PC-9 (cell line): ENCODE results near the gene MYCBPAP. TPM values are rescaled to one million over a fixed set of nuclear protein-coding genes. Genes with fewer than 3 reads are reported as not detected.
A peak's percentile ranks its signal among the peaks of the same experiment; 100 is the strongest.

Experiments used
- BruUV-seq: library from RNA; stranded (reverse); fragments of 400-500 nt; replicated peaks from 2 replicates; lab custom pipeline; 2021; lab: Mats Ljungman, UMichigan
- CTCF ChIA-PET: fragments of 300-600 bp; sonication (Branson Sonifier 250); formaldehyde crosslinking; loops from one replicate; lab custom pipeline; 2022; ENCODE audit warnings: antibody characterized with exemption; lab: Charles Lee
- POLR2A ChIA-PET: fragments of 300-600 bp; sonication (Branson Sonifier 250); formaldehyde crosslinking; loops from one replicate; lab custom pipeline; 2022; ENCODE audit warnings: antibody characterized with exemption; ENCODE audit not compliant: unreplicated experiment; lab: Charles Lee
- DNase-seq, 2 experiments: peaks; one replicate each; pipeline versions ENCODE4 v3.0.0 to v3.0.0-alpha.2; 2015 to 2022; ENCODE audit warnings: mixed read lengths in 1 of 2
- H2AFZ ChIP-seq: fragments of 200-600 bp; sonication (generic); 2 replicates; pipeline ENCODE4 v1.8.1; 2017; ENCODE audit warnings: antibody characterized with exemption
- H3F3A ChIP-seq: fragments of 200-600 bp; sonication (generic); 2 replicates; pipeline ENCODE4 v1.8.1; 2017; ENCODE audit warnings: antibody characterized with exemption, mild to moderate bottlenecking, low read depth; ENCODE audit not compliant: insufficient read depth
- H3K27ac ChIP-seq: fragments of 200-600 bp; sonication (generic); 2 replicates; pipeline ENCODE4 v1.6.1; 2016; ENCODE audit warnings: mixed run types
- H3K27me3 ChIP-seq: fragments of 200-600 bp; sonication (generic); 2 replicates; pipeline ENCODE4 v1.6.1; 2016; ENCODE audit warnings: low read depth, mixed run types; ENCODE audit not compliant: insufficient read depth
- H3K36me3 ChIP-seq: fragments of 200-600 bp; sonication (generic); 2 replicates; pipeline ENCODE4 v1.6.1; 2016; ENCODE audit warnings: low read depth, mixed run types
- H3K4me1 ChIP-seq: fragments of 200-600 bp; sonication (generic); replicated peaks from 2 replicates; pipeline ENCODE4 v1.6.1; 2016; ENCODE audit warnings: mixed run types; ENCODE audit not compliant: insufficient read depth
- H3K4me2 ChIP-seq: fragments of 200-600 bp; sonication (generic); 2 replicates; pipeline ENCODE4 v1.6.1; 2017; ENCODE audit warnings: mixed run types
- H3K4me3 ChIP-seq: fragments of 200-600 bp; sonication (generic); 2 replicates; pipeline ENCODE4 v1.6.1; 2016; ENCODE audit warnings: mixed run types
- H3K79me2 ChIP-seq: fragments of 200-600 bp; sonication (generic); 2 replicates; pipeline ENCODE4 v1.6.1; 2017; ENCODE audit warnings: low read depth, mixed run types
- H3K9me2 ChIP-seq: fragments of 200-600 bp; sonication (generic); 2 replicates; pipeline ENCODE4 v1.8.1; 2017; ENCODE audit warnings: mild to moderate bottlenecking; ENCODE audit not compliant: insufficient read depth
- H3K9me3 ChIP-seq: fragments of 200-600 bp; sonication (generic); 2 replicates; pipeline ENCODE4 v1.8.1; 2016; ENCODE audit warnings: low read depth; ENCODE audit not compliant: insufficient read depth
- H4K20me1 ChIP-seq: fragments of 200-600 bp; sonication (generic); 2 replicates; pipeline ENCODE4 v1.8.1; 2017; ENCODE audit not compliant: insufficient read depth
- CTCF ChIP-seq: fragments of 200-600 bp; sonication (generic); conservative IDR thresholded peaks from 2 replicates; pipeline ENCODE4 v1.6.1; 2017; ENCODE audit warnings: mixed run types, antibody characterized with exemption, mild to moderate bottlenecking, moderate library complexity
- EZH2 ChIP-seq: fragments of 200-600 bp; sonication (generic); IDR thresholded peaks from 2 replicates; pipeline ENCODE4 v1.8.0; 2017; ENCODE audit warnings: antibody characterized with exemption, low read depth
- intact Hi-C: fragments of 100-400 bp; cut with micrococcal nuclease; formaldehyde crosslinking; loops from one replicate; pipeline ENCODE4 v1.10.0; 2022; ENCODE audit not compliant: unreplicated experiment
- total RNA-seq: library from RNA; stranded (reverse); gene quantifications from 2 replicates; pipeline ENCODE4 v1.2.3, GENCODE V29; 2021

Gene MYCBPAP
- total RNA-seq, 1 experiment from 2014 or later: 4.9 TPM

- Histone ChIP-seq H3K9me3 (no peaks in the 10 kb centered on the region), H3K27ac (no peak overlapping the region), H3K27me3 (no peaks in the 10 kb centered on the region), H3F3A (peaks cover 12% of the 10 kb centered on the region; the same call in 1 of the 2 replicates), H3K9me2 (no peaks in the 10 kb centered on the region), H3K4me3 (no peak overlapping the region), H3K4me2 (no peak overlapping the region), H2AFZ (no peak overlapping the region), H4K20me1 (no peaks in the 10 kb centered on the region), H3K36me3 (no peaks in the 10 kb centered on the region), H3K79me2 (peaks cover 10% of the 10 kb centered on the region), H3K4me1 (peaks cover 20% of the 10 kb centered on the region)
- no peak for DNase-seq
- ChIA-PET CTCF (interaction anchor here (0.7 kb wide), 1 partner anchor 166 kb away, joined by 20 read pairs; no protein-coding TSS in a partner anchor), POLR2A (no interaction called here)
- intact Hi-C loops: no loop called here
- no TSS peak for BruUV-seq
- TF ChIP-seq CTCF (no peak), EZH2 (no peak)
These were observed 19.8 kb downstream of the MYCBPAP start for GRCh38 chr17:50527949-50528474.

GRCh38 chr17:50529849-50530248, 21.6 kb downstream of the MYCBPAP start:
- Histone ChIP-seq H3K79me2 (peaks cover 22% of the 10 kb centered on the region), H2AFZ (no peak overlapping the region), H3K4me1 (peaks cover 38% of the 10 kb centered on the region), H3K9me3 (no peaks in the 10 kb centered on the region), H3K4me3 (no peak overlapping the region), H3K27me3 (no peaks in the 10 kb centered on the region), H3F3A (peaks cover 21% of the 10 kb centered on the region), H3K36me3 (no peaks in the 10 kb centered on the region), H3K27ac (no peak overlapping the region), H4K20me1 (no peaks in the 10 kb centered on the region), H3K9me2 (no peaks in the 10 kb centered on the region), H3K4me2 (no peak overlapping the region)
- intact Hi-C loops: no loop called here
- DNase-seq: no peak
- no TSS peak for BruUV-seq
- no peak for TF ChIP-seq EZH2
- TF ChIP-seq CTCF: no peak
- ChIA-PET POLR2A (no interaction called here), CTCF (interaction anchor here (0.6 kb wide), 1 partner anchor 26 kb away, joined by 3 read pairs; no protein-coding TSS in a partner anchor)

GRCh38 chr17:50531428-50532025, 23.3 kb downstream of the MYCBPAP start:
- H2AFZ ChIP-seq: no peak overlapping the region
- peaks cover 35% of the 10 kb centered on the region for H3K79me2 ChIP-seq
- H3K4me2 ChIP-seq: peak overlapping the region; percentile 80
- no peak overlapping the region for H3K27ac ChIP-seq
- peaks cover 42% of the 10 kb centered on the region for H3K4me1 ChIP-seq
- H3F3A ChIP-seq: peaks cover 21% of the 10 kb centered on the region
- H3K9me3 ChIP-seq: no peaks in the 10 kb centered on the region
- BruUV-seq: no TSS peak
- POLR2A ChIA-PET: no interaction called here
- no peaks in the 10 kb centered on the region for H3K36me3 ChIP-seq
- H4K20me1 ChIP-seq: no peaks in the 10 kb centered on the region; the same call in 1 of the 2 replicates
- DNase-seq: no peak
- TF ChIP-seq CTCF (no peak), EZH2 (no peak)
- no peaks in the 10 kb centered on the region for H3K27me3 ChIP-seq
- CTCF ChIA-PET: no interaction called here
- intact Hi-C loops: loop anchor here (2.0 kb wide), 1 partner anchor 21 kb away; no protein-coding TSS in a partner anchor
- no peak overlapping the region for H3K4me3 ChIP-seq
- H3K9me2 ChIP-seq: no peaks in the 10 kb centered on the region
